ENCODE measurements around the gene COL19A1. TPM values are rescaled to one million over a fixed set of nuclear protein-coding genes. Genes with fewer than 3 reads are reported as not detected.

Gene COL19A1
- total and polyA plus RNA-seq, 9 donors = 0.20 to 0.23 TPM; not detected in 7

DNA sequence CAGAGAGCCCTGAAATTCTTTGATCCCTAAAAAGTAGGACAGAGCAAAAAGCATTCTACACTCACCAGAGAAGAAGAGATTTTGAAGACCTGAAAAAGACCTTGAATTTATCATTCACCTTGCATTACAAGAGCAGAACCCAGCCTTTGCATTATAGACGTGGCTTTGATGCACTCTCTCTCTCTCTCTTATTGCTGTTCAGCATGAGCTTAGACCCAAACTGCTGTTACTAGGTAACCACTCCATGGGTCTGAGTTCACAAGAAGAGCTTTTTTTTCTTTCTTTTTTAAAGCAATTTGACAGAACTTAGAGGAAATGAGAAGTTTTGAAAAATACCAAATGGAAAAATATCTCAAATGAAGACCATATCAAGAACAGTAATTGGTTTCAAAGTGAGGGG is 392.1 kb downstream of the COL19A1 start:
- no peaks in the 10 kb centered on the region for H3K36me3 ChIP-seq
- intact Hi-C loops (cut with DNase I) = no loop called here
- H3K9me3 ChIP-seq = no peaks in the 10 kb centered on the region
- no peak for TF ChIP-seq POLR2A (IDR thresholded peaks at IDR 0.05)
- TF ChIP-seq, protein P1, sequence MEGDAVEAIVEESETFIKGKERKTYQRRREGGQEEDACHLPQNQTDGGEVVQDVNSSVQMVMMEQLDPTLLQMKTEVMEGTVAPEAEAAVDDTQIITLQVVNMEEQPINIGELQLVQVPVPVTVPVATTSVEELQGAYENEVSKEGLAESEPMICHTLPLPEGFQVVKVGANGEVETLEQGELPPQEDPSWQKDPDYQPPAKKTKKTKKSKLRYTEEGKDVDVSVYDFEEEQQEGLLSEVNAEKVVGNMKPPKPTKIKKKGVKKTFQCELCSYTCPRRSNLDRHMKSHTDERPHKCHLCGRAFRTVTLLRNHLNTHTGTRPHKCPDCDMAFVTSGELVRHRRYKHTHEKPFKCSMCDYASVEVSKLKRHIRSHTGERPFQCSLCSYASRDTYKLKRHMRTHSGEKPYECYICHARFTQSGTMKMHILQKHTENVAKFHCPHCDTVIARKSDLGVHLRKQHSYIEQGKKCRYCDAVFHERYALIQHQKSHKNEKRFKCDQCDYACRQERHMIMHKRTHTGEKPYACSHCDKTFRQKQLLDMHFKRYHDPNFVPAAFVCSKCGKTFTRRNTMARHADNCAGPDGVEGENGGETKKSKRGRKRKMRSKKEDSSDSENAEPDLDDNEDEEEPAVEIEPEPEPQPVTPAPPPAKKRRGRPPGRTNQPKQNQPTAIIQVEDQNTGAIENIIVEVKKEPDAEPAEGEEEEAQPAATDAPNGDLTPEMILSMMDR (IDR thresholded peaks at IDR 0.05) = no peak
- no peak for TF ChIP-seq EP300 (IDR thresholded peaks at IDR 0.05)
- no peak overlapping the region for H3K27ac ChIP-seq
- no peak for DNase-seq
- 4 to 23% (median 13%) methylated on average over 1 of the region's 1 CpG for WGBS, 3 donors
- no peaks in the 10 kb centered on the region for H3K27me3 ChIP-seq
- no peak overlapping the region for H3K4me3 ChIP-seq
- H3K4me1 ChIP-seq (ENCODE audit: insufficient read depth) = no peaks in the 10 kb centered on the region

Small RNAs within 50 kb of the gene (small RNA-seq; reads per million reads assigned to genes)
- gene RPL37P15 = not detected

Other genes starting within 250 kb of the COL19A1 start
- gene LMBRD1, start 69.5 kb upstream of the COL19A1 start, total RNA-seq = 10 to 100 TPM; 48.2 to 77.1 (median 54.0) TPM
- 10 to 100 TPM; 52.0 to 83.0 TPM for gene LMBRD1, start 69.5 kb upstream of the COL19A1 start, polyA plus RNA-seq

Measured in ovary (tissue), 9 donors.